Activated CD4-positive, alpha-beta T cell treated with anti-CD3 and anti-CD28 coated beads, Interleukin-10, Interleukin-2, amounts not matched to agents 100 ng/mL and 50 ng/mL, durations not matched to agents 16 hours and 8 hours (primary cell): ENCODE data around the gene TEDC1.
A peak's percentile ranks its signal among the peaks of the same experiment; 100 is the strongest.

Experiments used
- DNase-seq: peaks from one replicate; pipeline ENCODE4 v3.0.0-alpha.2; 2020

The TEDC1 gene, protein sequence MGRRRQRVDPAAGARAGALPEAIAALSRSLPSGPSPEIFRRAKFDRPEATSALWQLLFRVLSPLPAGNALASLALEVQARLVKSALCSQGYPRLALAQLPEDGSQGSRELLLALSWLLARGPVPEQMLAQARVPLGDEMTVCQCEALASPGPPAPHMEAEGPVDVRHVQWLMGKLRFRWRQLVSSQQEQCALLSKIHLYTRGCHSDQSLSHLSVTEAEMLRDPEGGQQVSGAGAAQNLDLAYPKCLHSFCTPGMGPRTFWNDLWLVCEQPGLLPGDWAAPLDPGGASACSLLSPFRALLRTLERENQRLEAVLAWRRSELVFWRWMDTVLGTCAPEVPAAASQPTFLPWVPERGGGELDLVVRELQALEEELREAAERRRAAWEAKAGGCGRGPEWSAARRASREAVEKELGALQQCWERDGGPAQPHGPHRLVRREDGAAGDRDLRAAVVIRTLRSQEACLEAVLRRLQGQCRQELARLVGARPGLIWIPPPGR

DNA sequence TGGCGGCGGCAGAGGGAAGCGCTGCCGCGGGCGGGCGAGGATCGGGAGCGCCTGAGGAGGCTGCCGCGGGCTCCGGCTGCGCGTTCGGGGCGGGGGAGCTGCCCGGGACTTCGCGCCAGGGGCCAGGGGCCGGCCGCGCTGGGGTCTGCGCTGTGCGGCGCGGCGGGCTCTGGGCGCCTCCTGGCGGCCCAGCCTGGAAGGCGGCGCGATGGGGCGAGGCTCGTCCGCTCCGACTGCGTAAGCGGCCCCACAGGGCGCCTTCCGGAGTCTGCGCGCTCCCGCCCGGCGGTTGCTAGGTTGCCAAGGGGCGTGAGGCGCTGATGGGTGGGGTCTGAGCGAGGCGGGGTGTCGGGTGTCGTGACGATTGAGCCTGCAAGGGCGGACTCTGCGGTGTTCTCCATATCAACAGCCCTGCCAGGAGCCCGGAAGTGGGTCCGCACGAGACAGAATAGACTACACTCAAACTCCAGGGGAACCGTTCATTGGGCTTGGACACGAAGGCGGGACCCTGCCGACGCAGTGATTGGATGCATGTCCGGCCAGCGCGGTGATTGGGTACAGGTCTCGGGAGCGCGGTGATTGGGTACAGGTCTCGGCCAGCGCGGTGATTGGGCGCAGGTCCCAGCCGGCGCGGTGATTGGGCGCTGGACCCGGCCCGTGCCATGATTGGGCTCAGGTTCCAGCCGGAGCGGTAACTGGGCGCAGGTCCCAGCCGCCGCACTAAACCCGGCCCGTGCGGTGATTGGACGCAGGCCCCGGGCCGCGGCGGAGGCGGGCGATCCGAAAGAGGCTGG is at the start of gene TEDC1:
Gene TEDC1, plus strand, starts transcription at position 675 of the 794 bp plus-strand sequence. CDS start 130 bp downstream, outside the sequence.
- DNase-seq, result peak; percentile 100

DNA sequence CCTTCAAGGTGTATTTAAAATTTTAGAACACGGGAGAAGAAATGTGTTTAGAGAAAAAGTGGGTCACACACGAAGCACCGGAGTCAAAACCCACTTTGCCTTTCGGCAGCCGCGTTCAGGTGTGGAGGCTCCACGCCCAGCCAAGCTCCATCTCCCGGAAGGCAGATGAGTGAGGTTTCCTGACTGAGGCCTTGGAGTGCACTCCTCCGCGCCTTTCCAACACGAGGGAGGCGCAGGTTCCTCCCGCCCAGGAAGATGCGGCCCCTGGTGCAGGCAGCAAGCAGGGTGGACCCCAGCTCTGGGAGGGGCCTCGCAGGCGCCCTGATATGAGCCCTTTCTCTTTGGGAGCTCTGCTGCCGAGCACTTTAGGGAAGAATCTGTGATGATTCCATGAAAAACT is 48.9 kb upstream of the TEDC1 start:
- no peak for DNase-seq

DNA sequence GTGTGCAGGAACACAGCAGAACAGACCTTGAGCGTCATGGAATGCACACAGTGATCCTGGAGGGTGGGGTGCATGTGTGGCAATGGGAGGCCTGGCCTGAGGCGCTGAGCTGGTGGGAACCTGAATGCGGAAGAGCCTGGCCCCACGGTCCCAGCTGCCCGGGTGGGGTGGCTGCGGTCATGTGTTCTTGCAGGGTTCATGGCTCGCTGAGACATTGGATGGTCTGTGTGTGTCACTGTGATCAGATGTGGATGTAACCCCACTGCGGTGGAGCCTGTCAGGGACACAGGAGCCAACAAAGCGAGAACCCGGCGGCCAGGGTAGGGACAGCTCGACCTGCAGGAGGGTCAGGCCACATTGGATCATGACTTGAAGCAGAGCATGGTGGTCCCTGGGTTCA is 48.2 kb upstream of the TEDC1 start:
- no peak for DNase-seq

DNA sequence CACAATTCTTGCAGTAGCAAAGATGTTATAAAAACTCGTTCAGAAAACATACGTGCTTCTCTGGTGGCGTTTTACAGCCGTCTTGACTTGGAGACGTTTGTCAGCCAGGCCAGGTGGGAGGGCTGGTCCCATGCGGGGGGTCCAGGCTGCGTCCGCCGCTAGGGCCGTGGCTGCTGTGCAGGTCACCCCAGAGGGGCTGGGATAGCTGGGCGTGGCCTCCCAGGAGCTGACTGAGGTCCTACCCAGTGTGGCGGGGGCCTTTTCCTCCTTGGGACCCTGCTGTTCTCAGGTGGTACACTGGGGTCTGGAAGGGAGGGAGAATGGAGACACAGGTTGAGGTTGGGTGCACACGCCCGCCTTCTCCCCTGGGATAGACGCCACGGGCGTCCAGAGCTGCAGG is 46.2 kb upstream of the TEDC1 start:
- DNase-seq, result no peak

DNA sequence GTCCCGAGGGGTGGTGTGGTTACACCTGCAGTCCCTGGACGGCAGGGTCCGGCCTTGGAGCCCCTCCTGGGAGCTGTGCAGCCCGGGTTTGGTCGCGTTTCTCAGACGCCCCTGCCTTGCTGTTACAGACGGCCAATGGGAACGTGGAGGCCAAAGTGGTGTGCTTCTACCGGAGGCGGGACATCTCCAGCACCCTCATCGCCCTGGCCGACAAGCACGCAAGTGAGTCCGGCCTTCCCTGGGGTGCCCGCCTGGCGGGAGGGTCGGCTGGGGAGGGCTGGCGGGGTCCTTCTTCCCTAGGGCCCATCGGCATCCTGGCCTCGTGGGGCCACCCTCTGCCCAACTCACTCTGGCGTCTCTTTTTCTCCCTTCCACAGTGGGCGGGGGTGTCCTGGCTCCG is 45.8 kb upstream of the TEDC1 start:
- DNase-seq, result no peak

DNA sequence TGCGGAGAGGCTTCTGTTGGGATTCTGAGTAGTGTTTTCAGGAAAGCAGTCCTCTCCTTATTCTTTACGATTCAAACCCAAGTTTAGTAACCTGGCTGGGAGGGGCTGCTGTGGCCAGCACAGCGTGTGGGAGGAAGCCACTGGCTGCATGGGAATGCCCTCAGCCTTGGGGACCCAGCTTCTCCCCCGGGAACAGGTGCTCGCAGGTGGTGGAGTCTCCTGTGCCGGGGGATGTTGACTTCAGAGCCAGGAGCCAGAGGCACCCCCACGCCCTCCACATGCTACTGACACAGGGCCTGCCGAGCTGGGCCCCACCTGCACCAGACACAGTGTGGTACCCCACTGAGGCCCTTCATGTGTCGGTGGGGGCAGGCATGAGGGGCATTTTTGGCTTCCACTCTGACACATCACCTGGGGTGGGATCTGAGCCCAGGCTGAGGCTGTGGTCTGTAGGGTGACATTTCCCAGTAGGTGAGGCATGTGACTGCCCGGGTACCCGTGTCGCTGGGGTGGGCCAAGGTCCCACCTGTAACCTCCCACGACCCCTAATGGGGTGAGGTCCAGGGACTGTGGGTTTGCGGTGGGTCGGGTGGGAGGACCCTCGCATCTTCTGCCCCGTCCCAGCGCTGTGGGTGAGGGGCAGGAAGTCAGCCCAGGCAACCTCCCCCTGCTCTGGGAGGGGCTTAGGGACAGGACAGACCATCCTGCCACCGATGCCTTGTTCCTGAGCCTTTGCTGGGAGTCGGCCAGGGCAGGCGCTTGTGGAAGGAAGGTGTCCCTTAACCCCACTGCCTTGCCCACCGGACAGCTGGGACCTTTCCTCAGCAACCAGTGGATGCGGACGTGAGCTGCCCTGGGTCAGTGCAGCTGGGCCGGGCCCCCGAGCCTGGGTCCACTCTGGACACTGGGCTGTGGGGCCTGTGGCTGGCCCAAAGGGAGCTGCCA is 44.9 kb upstream of the TEDC1 start:
- no peak for DNase-seq

DNA sequence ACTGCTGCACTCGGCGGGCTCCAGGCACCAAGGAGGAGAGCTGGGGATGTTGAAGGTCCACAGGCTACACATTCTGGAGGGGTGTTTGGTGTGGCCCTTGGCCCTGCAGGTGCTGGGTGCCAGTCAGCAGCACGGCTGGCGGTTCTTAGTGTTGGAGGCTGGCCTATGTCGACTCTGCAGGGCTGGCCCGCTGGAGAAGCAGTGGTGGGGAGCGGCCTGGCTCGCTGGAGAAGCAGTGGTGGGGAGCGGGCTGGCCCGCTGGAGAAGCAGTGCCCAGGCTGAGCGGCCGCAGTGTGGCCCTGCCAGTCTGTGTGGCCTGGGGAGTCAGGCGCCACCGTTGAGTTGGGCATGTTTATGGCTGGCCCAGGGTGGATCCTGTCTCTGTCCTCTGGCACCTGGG is 44.1 kb upstream of the TEDC1 start:
- DNase-seq, result no peak

DNA sequence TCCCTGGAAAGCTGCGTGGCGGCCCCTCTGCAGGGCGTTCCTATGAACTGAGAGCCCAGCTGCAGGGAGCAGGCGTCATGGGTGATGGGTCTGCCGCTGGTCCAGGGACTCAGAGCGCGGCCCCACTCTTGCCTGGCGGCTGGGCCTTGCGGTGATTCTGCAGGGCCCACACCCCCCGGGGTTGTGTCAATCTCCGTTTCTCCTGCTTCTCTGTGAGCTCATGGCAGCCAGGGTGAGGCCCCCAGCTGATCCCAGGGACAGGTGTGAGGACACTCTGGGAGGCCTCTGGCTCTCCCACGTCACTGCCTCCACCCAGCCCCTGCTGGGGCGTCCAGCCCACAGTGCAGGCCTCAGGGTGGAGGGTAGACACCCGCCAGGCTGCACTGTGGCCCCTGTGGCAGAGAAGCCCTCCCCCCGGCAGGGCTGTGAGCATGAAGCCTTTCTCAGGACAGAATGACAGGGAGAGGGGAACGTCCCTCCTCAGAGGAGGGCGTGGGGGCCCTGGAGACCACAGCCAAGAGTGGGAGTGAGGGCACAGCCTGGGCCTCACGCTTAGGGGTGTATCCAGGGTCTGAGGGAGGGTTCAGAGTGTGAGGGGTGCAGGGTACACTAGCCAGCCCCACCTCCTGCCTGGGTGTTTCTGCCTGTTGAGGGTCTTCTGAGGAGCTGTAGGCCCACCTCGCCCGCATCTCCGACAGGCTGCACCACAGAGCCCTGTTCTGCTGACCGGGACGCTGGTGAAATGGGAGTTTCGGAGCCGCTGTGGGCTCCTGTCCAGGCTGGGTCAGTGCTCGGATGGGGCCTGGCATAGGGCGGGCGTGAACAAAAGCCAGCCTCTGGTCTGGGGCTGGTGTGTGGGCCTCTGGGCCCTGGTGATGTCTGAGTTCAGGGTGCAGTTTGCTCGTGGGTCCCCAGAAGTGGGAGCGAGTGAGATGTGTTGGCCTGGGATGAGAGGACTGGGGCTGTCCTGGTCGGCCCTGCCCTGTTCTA is 43.1 kb upstream of the TEDC1 start:
- no peak for DNase-seq

DNA sequence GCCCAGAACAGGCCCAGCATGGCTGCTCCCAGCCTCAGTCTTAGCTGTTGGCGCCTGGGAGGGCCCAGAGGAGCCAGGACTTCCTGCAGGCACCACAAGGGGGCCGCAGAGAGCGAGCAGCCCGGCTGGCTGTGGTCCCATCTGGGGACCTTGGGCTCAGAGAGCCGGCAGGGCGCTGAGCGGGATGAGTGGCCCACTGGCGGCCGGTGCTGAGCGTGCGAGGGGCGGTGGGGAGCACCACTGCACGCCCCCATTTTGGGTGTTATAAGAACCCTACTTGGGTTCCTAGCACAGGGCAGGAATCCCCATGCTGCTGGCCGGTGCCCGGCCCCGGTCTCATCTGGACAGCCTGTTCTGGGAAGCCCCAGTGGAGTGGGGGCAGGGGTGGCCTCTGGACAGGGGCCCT is 42.3 kb upstream of the TEDC1 start:
- DNase-seq, result peak; percentile 60

DNA sequence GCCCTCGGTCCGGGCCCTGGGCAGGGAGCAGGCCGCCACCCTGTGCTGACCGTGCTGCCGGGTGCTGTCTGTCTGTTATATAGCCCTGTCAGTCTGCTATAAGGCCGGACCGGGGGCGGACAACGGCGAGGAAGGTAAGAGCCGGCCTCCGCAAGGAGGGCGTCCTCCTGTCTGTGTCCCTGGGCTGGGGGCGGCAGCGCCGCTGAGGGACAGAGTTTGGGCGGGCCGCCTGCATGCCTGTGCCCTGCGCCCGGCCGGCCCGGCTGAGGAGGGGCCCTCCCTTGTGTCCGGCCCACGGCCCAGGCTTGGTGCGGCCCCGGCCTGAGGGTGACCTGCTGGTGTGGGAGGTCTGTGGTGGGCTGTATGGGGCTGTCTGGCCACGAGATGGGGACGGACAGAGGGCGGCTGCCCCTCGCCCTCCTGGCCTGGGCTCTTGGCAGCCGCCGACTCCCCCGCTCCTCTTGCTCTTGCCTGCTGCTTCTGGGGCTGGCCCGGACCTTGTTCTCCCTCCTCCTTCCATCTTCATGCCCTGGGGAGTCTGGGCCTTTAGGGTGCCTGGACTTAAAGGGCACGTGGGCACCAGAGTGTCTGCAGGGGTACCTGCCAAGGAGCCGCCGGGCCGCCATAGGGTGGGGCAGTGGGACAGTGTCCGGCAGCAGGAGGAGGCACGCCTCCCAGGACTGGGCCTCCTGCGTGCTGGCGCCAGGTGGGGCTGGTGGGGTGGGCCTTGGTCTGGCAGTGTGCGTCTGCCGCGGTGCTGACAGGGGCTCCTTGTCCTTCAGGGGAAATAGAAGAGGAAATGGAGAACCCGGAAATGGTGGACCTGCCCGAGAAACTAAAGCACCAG is 41.5 kb upstream of the TEDC1 start:
- DNase-seq, result no peak

DNA sequence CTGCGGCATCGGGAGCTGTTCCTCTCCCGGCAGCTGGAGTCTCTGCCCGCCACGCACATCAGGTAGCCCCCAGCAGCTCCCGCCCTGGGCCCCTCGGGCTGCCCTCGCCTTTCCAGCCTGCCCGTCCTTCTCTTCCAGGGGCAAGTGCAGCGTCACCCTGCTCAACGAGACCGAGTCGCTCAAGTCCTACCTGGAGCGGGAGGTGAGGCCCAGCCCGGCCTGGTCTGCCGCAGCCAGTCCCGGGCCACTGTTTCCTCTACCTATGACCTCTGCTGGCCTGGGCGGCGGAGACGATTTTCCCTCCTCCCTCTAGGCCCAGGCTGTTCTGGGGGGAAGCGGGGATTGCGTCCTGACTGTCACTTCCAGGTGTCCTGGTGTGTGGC is 40.9 kb upstream of the TEDC1 start:
- DNase-seq, result no peak

DNA sequence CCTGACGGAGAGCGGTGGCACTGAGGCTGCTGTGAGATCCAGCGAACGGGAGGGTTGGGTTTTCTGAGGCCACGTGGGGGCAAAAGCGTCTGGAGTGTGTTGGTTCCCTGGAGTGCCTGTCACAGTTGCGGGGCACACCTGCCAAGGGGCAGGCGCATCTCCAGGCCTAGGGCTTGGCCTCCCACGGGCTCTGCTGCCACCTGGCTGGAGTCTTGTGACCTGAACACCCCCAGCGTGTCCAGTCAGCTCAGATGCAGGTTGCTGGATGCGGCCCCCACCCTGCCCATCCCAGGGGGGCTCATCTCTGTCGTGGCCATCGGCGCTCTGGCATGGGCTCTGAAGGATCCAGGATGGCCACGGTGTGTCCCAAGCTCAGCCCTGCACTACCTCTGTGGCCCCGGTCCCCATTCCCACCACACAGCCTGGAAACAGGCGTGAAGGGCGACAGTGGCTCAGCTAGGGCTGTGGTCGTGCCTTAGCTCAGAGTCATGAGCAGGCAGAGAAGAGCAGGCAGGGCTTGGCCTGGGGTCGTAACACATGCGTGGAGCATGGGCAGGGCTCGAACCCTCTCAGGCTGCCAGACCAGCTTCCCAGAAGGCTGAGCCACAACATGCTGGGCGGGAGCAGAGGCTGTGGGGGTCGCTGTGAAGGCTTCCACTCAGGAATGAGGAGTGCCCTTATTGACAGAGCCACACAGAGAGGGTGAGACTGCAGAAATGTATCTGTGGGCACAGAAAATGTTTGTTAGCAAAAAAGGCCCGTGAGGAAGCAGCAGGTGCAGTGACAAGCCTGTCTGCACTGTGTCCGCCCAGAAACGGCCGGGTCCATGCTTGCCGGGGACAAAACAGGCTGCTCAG is 40.0 kb upstream of the TEDC1 start:
- DNase-seq, result no peak

DNA sequence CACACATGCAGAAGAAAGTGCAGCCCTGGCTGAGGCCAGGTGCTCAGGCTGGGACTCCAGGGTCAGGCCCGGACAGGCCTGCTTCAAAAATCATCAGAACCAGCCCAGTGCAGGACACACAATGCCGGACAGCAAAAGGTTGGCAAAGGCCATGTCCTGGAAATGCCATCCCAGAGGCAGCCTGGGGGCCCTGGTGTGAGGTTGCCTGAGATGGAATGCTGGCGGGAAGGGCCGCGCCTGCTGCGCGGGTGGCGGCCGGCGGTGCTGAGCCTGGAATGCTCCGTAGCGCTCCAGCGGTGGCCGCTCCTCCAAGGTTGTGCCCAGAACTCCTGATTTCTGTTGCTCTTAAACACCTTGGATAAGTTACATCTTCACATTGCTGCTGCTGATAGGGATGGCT is 38.1 kb upstream of the TEDC1 start:
- DNase-seq, result no peak

DNA sequence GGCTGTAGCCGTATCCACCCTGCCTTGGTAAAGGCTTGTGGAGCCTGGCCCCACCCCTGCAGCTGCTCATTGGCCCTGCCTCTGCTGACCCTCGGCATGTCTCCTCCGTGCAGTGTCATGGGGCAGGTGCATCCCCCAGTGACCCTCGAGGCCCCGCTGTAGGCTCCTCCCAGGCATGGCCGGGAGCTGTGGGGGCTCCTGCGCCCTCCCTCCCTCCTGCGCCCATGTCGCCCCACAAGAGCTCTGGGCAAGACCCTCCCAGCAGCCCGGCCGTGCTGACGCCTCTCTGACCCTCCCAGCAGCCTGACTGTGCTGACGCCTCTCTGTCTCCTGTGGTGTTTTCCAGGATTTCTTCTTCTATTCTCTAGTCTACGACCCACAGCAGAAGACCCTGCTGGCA is 37.2 kb upstream of the TEDC1 start:
- DNase-seq, result no peak

DNA sequence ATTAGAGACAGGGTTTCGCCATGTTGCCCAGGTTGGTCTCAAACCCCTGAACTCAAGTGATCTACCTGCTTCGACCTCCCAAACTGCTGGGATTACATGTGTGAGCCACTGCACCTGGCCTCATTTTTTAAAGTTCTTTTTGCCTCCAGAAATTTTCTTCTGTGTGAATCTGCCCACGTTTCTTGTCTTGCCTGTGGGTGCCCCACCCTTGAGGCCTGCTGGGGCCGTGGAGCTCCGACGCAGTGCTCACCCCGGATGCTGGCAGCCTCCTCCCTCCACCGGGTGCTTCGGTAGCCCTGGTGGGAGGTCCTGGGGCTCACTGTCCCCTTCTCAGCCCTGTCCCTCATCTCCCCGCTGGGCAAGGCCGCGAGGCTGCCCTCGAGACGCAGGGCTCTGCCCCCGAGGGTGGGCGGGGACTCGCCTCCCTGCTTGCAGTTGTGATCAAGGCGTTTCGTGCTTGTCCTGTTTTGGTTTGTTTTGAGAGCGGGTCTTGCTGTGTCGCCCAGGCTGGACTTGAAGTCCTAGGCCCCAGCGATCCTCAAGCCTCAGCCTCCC is 35.9 kb upstream of the TEDC1 start:
- DNase-seq, result no peak

DNA sequence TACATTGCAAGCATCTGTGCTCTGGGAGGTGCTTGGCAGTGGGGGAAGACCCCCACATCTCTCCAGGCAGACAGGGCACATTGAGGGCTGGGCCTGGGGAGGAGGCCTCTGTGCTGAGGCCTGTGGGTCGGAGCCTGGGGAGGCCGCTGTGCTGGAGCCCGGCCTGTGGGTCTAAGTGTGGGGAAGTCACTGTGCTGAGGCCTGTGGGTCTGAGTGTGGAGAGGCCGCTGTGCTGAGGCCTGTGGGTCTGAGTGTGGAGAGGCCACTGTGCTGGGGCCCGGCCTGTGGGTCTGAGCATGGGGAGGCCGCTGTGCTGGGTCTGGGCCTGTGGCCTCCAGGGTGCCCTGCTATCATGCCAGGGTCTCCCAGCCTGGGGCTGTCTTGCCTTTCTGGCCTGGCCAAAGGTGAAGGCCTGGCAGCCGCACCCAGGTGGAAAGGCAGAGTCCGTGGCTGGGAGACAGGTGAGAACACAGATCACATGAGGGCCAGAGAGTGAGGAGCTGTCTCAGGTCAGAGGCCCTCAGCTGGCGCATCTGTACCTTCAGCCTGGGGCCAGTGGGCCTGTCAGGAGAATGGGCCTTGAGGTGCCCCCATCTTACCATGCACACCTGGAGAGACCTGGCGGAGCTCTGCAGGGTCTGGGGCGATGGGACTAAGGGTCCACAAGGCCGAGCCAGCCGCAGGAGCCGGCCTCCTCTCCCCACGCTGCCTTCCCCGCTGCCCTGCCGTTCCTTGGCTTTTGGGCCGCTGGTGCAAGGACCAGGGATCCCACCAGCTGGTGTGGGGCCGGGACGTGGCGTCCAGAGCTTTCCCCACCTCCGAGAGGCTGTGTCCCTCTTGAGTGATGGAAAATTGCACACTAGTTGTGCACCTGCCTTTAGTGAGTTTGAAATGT is 35.0 kb upstream of the TEDC1 start:
- no peak for DNase-seq

DNA sequence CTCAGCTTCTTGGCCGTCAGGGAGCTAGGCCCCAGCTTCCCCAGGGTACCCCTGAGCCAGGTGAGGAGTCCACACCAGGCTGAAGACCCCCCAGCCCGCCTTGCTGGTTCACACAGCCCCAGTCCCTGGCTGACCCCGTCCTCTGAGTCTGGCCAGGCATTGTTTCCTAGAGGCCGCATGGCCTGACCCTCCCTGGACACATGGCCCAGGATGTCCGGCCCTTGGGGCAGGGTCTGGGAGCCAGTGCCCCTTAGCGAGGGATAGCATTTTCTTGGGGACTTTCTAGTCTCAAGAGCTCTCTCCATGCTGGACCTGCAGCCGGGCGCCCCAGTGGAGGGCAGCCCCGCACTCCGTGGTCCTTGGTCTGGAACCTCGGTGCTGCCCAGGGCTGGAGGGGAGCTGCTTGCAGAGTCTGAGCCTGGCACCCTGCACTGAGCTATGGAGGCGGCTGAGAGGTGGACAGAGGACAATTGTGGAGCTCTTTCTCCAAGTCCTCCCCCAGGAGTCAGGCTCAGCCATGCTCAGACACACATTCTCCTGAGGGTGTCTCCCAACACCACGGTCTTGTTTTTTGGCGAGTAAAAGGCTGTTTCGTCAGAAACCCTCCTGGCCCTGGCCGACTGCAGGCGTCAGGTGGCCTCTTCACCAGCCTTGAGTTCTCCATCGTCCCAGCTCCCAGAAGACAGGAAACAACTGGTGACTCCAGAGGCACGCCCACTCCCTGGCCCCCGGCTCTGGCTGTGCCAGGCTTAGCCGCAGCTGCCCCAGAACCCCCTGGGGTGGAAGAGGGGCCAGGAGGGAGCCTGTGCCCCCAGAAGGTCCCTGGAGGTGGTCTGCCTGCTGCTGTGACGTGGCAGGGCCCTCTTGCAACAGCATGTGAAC is 34.1 kb upstream of the TEDC1 start:
- DNase-seq, result no peak
